Measurements from ENCODE around the gene DUSP9. TPM values are rescaled to one million over a fixed set of nuclear protein-coding genes. Genes with fewer than 3 reads are reported as not detected.

The DUSP9 gene
- total and polyA plus RNA-seq, 10 of the 15 experiments (the other 5 are each of a cell fraction or from before 2014, with no cell fraction given): 0.10 TPM; not detected in 9

GRCh38 chrX:153634236-153634635, 12.8 kb upstream of the DUSP9 start:
- 0 out of 4 replicates have a peak, but pooled peaks cover 0 to 2% of the 10 kb centered on the region in 2 experiments for H3K27me3 ChIP-seq (replicated peaks in 1 of 2; ENCODE audit: control insufficient read depth in 2 of 2, insufficient read depth in 2 of 2, low read length in 1 of 2)
- WGBS (ENCODE audit: insufficient coverage, insufficient replicate concordance, low lambda C conversion rate, missing lambda C conversion rate): 46% methylated on average over 9 of the region's 9 CpGs
- no peaks in the 10 kb centered on the region for H3K36me3 ChIP-seq (ENCODE audit: control insufficient read depth in 2 of 2, insufficient read depth in 2 of 2, low read length in 1 of 2)
- FAIRE-seq: no peak
- no peak overlapping the region for H3K4me2 ChIP-seq (ENCODE audit: control insufficient read depth, insufficient read depth)
- no peak for TF ChIP-seq CHD2 (IDR thresholded peaks at IDR 0.05; ENCODE audit: borderline replicate concordance, low read depth, low read length)
- no peak for TF ChIP-seq ETV6 (conservative IDR thresholded peaks at IDR 0.05 in 1 of 2, IDR thresholded peaks at IDR 0.05 in 1 of 2; ENCODE audit: borderline replicate concordance in 1 of 2, low read depth in 1 of 2)
- no peak for TF ChIP-seq JUND (IDR thresholded peaks at IDR 0.05; ENCODE audit: low read depth, low read length)
- TF ChIP-seq STAT3 (IDR thresholded peaks at IDR 0.05; ENCODE audit: low read depth, low read length): no peak
- TF ChIP-seq BMI1 (IDR thresholded peaks at IDR 0.05; ENCODE audit: borderline replicate concordance): no peak
- no peak for TF ChIP-seq RB1 (IDR thresholded peaks at IDR 0.05; ENCODE audit: borderline replicate concordance)
- in situ Hi-C loops (cut with MboI) (no loop called here), intact Hi-C loops (cut with micrococcal nuclease; ENCODE audit: unreplicated experiment) (no loop called here)
- H2AFZ ChIP-seq (ENCODE audit: control insufficient read depth, low read depth, low read length): no peak overlapping the region
- H3K79me2 ChIP-seq (ENCODE audit: control insufficient read depth, insufficient read depth, low read length): no peaks in the 10 kb centered on the region
- ChIA-PET RAD21 (ENCODE audit: unreplicated experiment) (no interaction called here), SMC1A (ENCODE audit: uncharacterized antibody, unreplicated experiment) (no interaction called here), POLR2A (no interaction called here), CTCF (no interaction called here)
- no peak overlapping the region for H3K9ac ChIP-seq (ENCODE audit: control insufficient read depth, insufficient read depth, low read length)
- no peak overlapping the region for H3K4me3 ChIP-seq
- no peaks in the 10 kb centered on the region for H4K20me1 ChIP-seq (ENCODE audit: control insufficient read depth, insufficient read depth)
- H3K4me1 ChIP-seq (ENCODE audit: control insufficient read depth, insufficient read depth, low read length): no peaks in the 10 kb centered on the region
- no peak overlapping the region for H3K27ac ChIP-seq (ENCODE audit: control insufficient read depth, insufficient read depth)
- no TSS peak for BruUV-seq (replicated peaks)
- ATAC-seq: no peak
- H3K9me3 ChIP-seq (replicated peaks; ENCODE audit: control insufficient read depth, insufficient read depth, low read length): no peaks in the 10 kb centered on the region
- DNase-seq (ENCODE audit: low read depth, low spot score): no peak

DNA sequence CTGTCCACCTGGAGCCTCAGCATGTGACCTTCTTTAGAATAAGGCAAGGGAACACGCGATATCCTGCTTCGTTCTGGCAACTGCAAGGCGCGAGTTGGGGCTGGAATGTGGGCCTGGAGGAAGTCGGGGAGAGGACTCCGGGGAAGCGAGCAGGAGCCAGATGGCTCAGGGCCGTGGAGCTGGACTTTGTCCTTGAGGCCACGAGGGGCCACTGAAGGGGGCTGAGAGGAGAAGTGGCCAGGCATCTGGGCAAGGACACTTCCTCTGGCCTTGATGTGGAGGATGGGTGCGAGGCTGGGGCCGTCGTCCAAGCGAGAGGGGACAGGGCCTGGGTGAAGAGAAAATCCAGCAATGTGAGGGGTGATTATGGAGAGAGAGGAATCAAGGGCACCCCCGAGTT, 12.2 kb upstream of the DUSP9 start:
- H3K36me3 ChIP-seq (ENCODE audit: control insufficient read depth in 2 of 2, insufficient read depth in 2 of 2, low read length in 1 of 2): no peaks in the 10 kb centered on the region
- ATAC-seq: no peak
- SMC1A ChIA-PET (ENCODE audit: uncharacterized antibody, unreplicated experiment): no interaction called here
- TF ChIP-seq BCLAF1 (IDR thresholded peaks at IDR 0.05) (no peak), ZNF622 (IDR thresholded peaks at IDR 0.05) (no peak)
- TF ChIP-seq, protein P1, sequence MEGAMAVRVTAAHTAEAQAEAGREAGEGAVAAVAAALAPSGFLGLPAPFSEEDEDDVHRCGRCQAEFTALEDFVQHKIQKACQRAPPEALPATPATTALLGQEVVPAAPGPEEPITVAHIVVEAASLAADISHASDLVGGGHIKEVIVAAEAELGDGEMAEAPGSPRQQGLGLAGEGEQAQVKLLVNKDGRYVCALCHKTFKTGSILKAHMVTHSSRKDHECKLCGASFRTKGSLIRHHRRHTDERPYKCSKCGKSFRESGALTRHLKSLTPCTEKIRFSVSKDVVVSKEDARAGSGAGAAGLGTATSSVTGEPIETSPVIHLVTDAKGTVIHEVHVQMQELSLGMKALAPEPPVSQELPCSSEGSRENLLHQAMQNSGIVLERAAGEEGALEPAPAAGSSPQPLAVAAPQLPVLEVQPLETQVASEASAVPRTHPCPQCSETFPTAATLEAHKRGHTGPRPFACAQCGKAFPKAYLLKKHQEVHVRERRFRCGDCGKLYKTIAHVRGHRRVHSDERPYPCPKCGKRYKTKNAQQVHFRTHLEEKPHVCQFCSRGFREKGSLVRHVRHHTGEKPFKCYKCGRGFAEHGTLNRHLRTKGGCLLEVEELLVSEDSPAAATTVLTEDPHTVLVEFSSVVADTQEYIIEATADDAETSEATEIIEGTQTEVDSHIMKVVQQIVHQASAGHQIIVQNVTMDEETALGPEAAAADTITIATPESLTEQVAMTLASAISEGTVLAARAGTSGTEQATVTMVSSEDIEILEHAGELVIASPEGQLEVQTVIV (IDR thresholded peaks at IDR 0.05; ENCODE audit: borderline replicate concordance, partially characterized antibody): no peak

More for the DNA sequence above, 12.2 kb upstream of the DUSP9 start:
- FAIRE-seq (no peak), DNase-seq (ENCODE audit: low read depth, low spot score) (no peak)
- CTCF ChIA-PET: no interaction called here
- Histone ChIP-seq H3K27me3 (replicated peaks in 1 of 2; ENCODE audit: control insufficient read depth in 2 of 2, insufficient read depth in 2 of 2, low read length in 1 of 2) (0 out of 4 replicates have a peak, but pooled peaks cover 0 to 2% of the 10 kb centered on the region in 2 experiments), H3K9ac (ENCODE audit: control insufficient read depth, insufficient read depth, low read length) (no peak overlapping the region), H3K4me2 (ENCODE audit: control insufficient read depth, insufficient read depth) (no peak overlapping the region), H4K20me1 (ENCODE audit: control insufficient read depth, insufficient read depth) (no peaks in the 10 kb centered on the region), H3K9me3 (replicated peaks; ENCODE audit: control insufficient read depth, insufficient read depth, low read length) (no peaks in the 10 kb centered on the region), H3K27ac (ENCODE audit: control insufficient read depth, insufficient read depth) (no peak overlapping the region), H3K79me2 (ENCODE audit: control insufficient read depth, insufficient read depth, low read length) (no peaks in the 10 kb centered on the region), H2AFZ (ENCODE audit: control insufficient read depth, low read depth, low read length) (no peak overlapping the region), H3K4me1 (ENCODE audit: control insufficient read depth, insufficient read depth, low read length) (no peaks in the 10 kb centered on the region), H3K4me3 (no peak overlapping the region)
- RAD21 ChIA-PET (ENCODE audit: unreplicated experiment): no interaction called here
- no TSS peak for BruUV-seq (replicated peaks)
- intact Hi-C loops (cut with micrococcal nuclease; ENCODE audit: unreplicated experiment): no loop called here
- POLR2A ChIA-PET: no interaction called here
- 63% methylated on average over 15 of the region's 15 CpGs for WGBS (ENCODE audit: insufficient coverage, insufficient replicate concordance, low lambda C conversion rate, missing lambda C conversion rate)
- in situ Hi-C loops (cut with MboI): no loop called here

Measured in GM12878 (cell line).